GM19240 (cell line): Measurements from ENCODE around the gene NEGR1.

ENCODE experiments used
- DNase-seq: peaks from one replicate; pipeline ENCODE4 v3.0.0; 2011; ENCODE audit warnings: low spot score; ENCODE audit not compliant: insufficient read length

NEGR1 gene

DNA sequence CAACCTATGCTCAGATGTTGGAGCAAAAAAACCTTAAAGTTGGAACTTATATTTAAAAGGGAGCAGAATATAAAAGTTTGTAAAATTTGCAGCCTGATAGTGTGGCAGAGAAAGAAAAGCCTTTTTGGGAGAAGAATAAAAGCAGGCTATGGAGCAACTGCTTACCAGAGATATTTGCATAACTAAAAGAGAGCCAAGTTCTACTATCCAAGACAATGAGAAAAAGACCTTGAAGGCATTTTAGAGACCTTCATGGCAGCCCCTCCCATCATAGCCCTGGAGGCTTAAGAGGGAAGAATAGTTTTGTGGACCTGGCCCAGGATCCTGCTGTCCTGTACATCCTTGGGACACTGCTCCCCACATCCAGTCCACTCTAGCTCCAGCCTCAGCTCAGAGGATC lies 889.0 kb downstream of the NEGR1 start:
- no peak for DNase-seq

DNA sequence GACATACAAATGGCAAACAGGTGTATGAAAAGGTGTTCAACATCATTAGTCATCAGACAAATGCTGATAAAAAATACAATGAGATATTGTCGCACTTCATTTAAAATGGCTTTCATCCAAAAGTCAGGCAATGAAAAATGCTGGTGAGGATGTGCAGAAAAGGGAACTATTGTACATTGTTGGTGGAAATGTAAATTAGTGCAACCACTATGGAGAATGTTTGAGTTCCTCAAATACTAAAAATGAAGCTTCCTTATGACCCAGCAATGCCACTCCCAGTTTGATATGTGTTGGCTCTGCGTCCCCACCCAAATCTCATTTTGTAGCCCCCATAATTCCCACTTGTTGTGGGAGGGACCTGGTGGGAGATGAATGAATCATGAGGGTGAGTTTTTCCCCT lies 891.8 kb downstream of the NEGR1 start:
- DNase-seq = no peak

DNA sequence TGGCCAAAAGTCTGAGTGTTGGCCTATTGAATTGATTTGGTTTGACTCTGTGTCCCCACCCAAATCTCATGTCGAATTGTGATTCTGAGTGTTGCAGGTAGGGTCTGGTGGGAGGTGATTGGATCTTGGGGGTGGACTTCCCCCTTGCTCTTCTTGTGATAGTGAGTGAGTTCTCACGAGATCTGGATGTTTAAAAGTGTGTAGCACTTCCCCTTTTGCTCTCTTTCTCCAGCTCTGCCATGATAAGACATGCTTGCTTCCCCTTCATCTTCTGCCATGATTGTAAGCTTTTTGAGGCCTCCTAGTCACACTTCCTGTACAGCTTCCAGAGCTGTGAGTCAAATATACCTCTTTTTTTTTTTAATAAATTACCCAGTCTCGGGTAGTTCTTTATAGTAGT lies 904.5 kb downstream of the NEGR1 start:
- no peak for DNase-seq

DNA sequence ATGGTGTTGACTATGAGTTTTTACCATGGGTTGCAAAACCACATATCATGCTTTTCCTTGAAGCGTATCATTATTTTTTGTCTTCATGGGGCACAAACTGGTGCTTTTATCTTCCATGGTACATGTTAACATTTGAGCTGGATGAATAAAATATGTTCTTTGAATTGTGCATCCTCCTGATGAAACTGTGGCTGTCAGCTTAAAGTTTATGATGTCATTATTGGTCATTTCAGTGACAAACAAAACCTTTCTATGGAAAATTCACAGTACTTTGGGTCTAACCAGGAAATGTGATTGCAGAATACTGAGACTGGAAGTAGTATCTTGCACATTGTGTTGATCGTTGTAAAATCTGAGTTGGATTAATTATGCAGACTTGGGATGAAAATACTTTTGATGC lies 909.8 kb downstream of the NEGR1 start:
- DNase-seq = no peak

DNA sequence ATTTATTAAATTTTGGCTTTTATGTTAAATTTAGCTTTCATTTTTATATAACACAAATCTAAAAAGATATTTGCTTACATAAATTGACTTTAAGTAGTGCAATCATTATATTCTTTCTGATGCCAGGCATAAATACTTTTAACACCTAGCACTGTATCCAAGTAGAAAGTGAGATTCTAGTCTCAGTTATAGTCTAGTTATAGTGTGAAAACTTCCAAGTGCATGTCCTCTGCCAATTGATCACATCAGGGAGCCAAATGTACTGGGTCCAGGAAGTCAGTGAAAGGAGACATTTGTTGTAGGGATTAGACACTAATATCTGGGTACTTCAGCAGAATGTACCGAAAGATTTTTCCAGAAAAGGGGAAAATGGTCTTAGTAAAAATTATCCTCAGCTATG lies 910.8 kb downstream of the NEGR1 start:
- no peak for DNase-seq

DNA sequence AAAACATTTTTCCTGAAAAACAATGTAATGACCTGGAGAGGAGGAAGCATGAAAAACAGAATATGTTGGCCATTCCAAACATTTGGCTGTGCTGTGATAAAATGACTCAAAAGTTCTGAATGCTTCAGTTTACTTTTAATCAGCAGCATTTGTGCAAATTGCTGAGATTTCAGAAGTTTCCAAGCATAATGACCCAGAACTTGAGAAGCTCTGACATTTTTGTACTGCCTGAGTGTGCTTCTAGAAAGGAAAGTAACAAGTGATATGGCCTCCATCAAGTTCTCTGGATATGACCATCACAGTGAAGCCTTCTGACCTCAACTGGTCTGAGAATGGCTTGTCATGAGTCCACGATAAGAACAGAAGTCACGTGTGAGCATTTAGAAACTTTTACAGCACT lies 918.1 kb downstream of the NEGR1 start:
- no peak for DNase-seq

DNA sequence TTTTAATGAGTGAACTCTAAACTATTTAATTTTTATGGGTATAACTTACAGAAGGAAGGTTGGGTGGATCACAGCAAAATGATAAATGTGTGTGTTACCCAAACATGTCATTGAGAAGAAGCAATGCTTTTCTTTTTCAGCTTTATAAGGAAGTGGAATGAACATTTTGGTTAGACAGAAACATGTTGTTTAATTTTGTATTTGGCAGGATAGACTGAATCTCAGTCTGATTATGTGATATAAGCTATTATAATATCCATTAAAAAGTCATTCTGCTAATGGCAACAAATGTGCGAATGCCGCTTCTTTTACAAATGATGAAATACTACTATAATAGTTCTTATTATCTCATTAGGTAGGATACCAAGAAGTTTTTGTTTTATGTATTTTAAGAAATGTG lies 919.6 kb downstream of the NEGR1 start:
- no peak for DNase-seq

DNA sequence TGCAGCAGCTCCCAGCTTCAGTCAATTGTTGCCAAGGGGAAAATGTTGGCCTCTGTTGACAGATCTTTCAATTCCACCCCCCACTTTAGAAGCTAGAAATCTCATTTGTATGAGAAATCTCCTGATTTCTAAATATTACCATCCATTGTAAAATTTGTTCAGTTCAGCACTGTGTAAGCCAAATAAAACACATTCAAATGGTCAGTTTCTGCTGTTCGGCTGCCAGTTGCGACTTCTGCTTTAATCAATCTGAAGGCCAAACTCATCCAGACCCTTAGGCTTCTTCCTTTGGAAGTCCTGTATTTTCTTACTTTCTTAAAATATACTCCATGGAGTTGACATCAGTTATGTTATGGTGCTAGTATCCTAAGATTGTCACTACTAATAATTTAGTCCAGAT lies 920.3 kb downstream of the NEGR1 start:
- no peak for DNase-seq

DNA sequence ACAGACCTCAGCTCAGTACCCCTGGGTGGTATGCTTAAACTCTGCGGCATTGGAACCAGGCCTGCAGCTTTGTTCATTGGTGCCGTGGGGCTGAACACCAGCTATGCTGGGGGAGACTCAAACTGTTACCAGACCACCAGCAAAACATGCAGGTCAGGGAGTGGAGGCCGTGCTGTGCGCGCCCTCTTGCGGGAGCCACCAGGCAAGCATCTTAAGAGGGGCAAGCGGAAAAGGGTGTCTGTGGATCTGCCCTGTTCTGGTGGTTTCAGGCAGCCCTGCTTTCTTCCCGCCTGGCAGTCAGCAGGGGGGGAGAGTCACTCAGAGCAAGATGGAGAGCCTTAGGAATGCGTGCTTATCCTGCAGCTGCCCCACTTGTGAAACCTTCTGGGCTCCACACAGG lies 924.6 kb downstream of the NEGR1 start:
- no peak for DNase-seq

DNA sequence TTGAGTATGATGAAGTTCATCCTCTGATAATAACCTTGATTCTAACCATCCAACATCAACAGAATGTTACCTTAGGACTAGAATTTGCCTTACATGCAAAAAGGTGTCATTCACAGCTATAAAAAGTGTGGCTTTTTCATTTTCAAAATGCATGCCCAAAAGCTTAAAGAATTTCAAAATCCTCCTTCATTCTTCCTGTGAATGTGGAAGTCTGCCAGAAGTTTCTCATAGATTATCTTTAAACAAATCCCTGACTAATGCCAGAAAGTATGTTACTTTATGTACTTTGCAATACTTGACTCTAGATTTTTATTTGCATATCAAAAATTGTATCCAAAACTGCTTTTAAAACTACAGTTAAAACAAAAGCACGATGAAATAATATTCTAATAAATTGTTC lies 930.9 kb downstream of the NEGR1 start:
- DNase-seq = no peak

DNA sequence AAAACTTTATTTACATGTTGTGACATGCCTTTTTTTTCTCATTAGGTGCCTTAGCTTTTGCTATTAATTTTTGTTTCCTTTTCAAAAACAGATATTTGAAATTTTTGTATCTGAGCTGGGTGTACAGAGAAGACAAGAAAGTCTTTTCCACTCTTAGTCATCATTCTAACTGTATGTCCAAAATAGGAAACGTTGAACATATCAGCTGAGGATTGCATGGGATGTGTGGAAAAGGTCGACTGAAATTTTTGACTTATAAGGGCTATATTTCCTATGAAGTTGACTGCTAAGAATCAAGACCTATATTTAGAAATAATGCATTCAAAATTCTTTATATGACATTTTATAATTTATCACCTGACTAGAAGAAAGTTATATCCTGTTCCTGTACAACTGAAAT lies 931.5 kb downstream of the NEGR1 start:
- DNase-seq = no peak

DNA sequence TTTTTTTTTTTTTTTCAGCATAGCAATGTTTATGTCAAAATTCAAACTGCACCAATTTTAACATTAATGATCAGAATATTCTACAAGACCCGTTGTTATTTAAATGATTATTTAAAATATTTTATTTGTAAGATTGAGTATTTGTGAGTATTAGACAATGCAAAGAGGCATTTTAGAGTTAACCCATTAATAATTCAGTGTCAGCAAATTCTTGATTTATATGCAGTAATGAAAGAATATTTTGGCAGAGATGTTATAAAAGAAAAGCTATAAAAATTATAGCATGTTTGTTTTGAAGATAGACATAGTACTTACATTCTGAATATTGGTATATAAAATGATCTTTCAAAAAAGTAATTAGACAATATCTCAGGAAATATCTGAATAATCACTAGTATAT lies 932.0 kb downstream of the NEGR1 start:
- DNase-seq = no peak
